ENCODE data around the gene ZNF644. TPM values are rescaled to one million over a fixed set of nuclear protein-coding genes. Genes with fewer than 3 reads are reported as not detected.

Gene ZNF644
- total and polyA plus RNA-seq, 4 donors, result 6.8 to 38.8 (median 27.2) TPM

DNA sequence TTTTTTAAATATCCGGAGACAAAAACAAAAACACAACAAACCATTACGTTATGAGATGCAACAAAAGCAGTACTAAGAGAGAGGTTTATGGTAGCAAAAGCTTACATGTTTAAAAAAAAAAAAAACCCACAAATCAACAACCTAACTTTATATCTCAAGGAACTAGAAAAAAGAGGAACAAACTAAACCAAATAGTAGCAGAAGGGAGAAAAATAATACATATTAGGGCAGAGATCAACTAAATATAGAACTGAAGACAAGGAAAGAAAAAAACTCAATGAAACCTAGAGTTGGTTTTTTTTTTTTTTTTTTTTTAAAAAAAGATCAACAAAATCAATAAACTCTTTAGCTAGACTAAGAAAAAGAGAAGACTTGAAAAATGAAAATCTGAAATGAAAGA is 34.9 kb downstream of the ZNF644 start:
- H3K9ac ChIP-seq (ENCODE audit: low read depth in 1 of 2, low read length in 2 of 2), result no peak overlapping the region
- no peaks in the 10 kb centered on the region for H3K27me3 ChIP-seq (ENCODE audit: control insufficient read depth in 4 of 4, insufficient read depth in 4 of 4, low read length in 3 of 4)
- H3K4me3 ChIP-seq (ENCODE audit: low read depth in 1 of 3, low read length in 3 of 3), result no peak overlapping the region
- no peaks in the 10 kb centered on the region for H3K36me3 ChIP-seq (ENCODE audit: control insufficient read depth in 4 of 4, insufficient read depth in 3 of 4, low read depth in 1 of 4, low read length in 3 of 4)
- no peaks in the 10 kb centered on the region for H3K4me1 ChIP-seq (ENCODE audit: control insufficient read depth in 4 of 4, insufficient read depth in 4 of 4, low read length in 3 of 4)
- TF ChIP-seq ATF3 (IDR thresholded peaks at IDR 0.05) (no peak), EGR1 (IDR thresholded peaks at IDR 0.05; ENCODE audit: low read depth in 2 of 2) (no peak), JUND (IDR thresholded peaks at IDR 0.05) (no peak), SP1 (IDR thresholded peaks at IDR 0.05) (no peak), RAD21 (IDR thresholded peaks at IDR 0.05) (no peak), FOXA2 (IDR thresholded peaks at IDR 0.05) (no peak), FOXA1 (IDR thresholded peaks at IDR 0.05) (no peak), TAF1 (conservative IDR thresholded peaks at IDR 0.05) (no peak), NR2F2 (IDR thresholded peaks at IDR 0.05) (no peak), HNF4G (IDR thresholded peaks at IDR 0.05) (no peak), YY1 (IDR thresholded peaks at IDR 0.05) (no peak), RXRA (IDR thresholded peaks at IDR 0.05) (no peak), ZBTB33 (IDR thresholded peaks at IDR 0.05) (no peak), HNF4A (conservative IDR thresholded peaks at IDR 0.05) (no peak), MAX (IDR thresholded peaks at IDR 0.05) (no peak), GABPA (IDR thresholded peaks at IDR 0.05 in 1 of 2, conservative IDR thresholded peaks at IDR 0.05 in 1 of 2) (no peak)
- TF ChIP-seq, protein P1, sequence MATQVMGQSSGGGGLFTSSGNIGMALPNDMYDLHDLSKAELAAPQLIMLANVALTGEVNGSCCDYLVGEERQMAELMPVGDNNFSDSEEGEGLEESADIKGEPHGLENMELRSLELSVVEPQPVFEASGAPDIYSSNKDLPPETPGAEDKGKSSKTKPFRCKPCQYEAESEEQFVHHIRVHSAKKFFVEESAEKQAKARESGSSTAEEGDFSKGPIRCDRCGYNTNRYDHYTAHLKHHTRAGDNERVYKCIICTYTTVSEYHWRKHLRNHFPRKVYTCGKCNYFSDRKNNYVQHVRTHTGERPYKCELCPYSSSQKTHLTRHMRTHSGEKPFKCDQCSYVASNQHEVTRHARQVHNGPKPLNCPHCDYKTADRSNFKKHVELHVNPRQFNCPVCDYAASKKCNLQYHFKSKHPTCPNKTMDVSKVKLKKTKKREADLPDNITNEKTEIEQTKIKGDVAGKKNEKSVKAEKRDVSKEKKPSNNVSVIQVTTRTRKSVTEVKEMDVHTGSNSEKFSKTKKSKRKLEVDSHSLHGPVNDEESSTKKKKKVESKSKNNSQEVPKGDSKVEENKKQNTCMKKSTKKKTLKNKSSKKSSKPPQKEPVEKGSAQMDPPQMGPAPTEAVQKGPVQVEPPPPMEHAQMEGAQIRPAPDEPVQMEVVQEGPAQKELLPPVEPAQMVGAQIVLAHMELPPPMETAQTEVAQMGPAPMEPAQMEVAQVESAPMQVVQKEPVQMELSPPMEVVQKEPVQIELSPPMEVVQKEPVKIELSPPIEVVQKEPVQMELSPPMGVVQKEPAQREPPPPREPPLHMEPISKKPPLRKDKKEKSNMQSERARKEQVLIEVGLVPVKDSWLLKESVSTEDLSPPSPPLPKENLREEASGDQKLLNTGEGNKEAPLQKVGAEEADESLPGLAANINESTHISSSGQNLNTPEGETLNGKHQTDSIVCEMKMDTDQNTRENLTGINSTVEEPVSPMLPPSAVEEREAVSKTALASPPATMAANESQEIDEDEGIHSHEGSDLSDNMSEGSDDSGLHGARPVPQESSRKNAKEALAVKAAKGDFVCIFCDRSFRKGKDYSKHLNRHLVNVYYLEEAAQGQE (IDR thresholded peaks at IDR 0.05), result no peak
- TF ChIP-seq, protein P2, sequence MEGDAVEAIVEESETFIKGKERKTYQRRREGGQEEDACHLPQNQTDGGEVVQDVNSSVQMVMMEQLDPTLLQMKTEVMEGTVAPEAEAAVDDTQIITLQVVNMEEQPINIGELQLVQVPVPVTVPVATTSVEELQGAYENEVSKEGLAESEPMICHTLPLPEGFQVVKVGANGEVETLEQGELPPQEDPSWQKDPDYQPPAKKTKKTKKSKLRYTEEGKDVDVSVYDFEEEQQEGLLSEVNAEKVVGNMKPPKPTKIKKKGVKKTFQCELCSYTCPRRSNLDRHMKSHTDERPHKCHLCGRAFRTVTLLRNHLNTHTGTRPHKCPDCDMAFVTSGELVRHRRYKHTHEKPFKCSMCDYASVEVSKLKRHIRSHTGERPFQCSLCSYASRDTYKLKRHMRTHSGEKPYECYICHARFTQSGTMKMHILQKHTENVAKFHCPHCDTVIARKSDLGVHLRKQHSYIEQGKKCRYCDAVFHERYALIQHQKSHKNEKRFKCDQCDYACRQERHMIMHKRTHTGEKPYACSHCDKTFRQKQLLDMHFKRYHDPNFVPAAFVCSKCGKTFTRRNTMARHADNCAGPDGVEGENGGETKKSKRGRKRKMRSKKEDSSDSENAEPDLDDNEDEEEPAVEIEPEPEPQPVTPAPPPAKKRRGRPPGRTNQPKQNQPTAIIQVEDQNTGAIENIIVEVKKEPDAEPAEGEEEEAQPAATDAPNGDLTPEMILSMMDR (IDR thresholded peaks at IDR 0.05; ENCODE audit: low read depth, low read length, missing input control), result no peak
- DNase-seq (ENCODE audit: low spot score), result no peak
- no peak overlapping the region for H3K27ac ChIP-seq (ENCODE audit: low read depth in 1 of 2, low read length in 2 of 2)
- H3K9me3 ChIP-seq (ENCODE audit: control insufficient read depth in 4 of 4, low read length in 3 of 4), result peaks cover 0 to 7% (median 1%) of the 10 kb centered on the region in 4 donors
- 90% methylated on average over 2 of the region's 2 CpGs for WGBS
